A549 treated with Hydrocortisone at 1 μM for 4 hours (cell line): ENCODE measurements around the gene COL6A2. TPM values are rescaled to one million over a fixed set of nuclear protein-coding genes. Genes with fewer than 3 reads are reported as not detected.

Experiments used
- total RNA-seq: library from RNA; stranded (reverse); fragments of 200-300 nt; extraction: Qiagen RNA extraction; gene quantifications from 5 replicates; pipeline ENCODE4 v1.2.3, GENCODE V29; 2022

The COL6A2 gene
- total RNA-seq: 14.6 to 17.8 TPM (median 16.9 TPM) in 5 replicates

DNA sequence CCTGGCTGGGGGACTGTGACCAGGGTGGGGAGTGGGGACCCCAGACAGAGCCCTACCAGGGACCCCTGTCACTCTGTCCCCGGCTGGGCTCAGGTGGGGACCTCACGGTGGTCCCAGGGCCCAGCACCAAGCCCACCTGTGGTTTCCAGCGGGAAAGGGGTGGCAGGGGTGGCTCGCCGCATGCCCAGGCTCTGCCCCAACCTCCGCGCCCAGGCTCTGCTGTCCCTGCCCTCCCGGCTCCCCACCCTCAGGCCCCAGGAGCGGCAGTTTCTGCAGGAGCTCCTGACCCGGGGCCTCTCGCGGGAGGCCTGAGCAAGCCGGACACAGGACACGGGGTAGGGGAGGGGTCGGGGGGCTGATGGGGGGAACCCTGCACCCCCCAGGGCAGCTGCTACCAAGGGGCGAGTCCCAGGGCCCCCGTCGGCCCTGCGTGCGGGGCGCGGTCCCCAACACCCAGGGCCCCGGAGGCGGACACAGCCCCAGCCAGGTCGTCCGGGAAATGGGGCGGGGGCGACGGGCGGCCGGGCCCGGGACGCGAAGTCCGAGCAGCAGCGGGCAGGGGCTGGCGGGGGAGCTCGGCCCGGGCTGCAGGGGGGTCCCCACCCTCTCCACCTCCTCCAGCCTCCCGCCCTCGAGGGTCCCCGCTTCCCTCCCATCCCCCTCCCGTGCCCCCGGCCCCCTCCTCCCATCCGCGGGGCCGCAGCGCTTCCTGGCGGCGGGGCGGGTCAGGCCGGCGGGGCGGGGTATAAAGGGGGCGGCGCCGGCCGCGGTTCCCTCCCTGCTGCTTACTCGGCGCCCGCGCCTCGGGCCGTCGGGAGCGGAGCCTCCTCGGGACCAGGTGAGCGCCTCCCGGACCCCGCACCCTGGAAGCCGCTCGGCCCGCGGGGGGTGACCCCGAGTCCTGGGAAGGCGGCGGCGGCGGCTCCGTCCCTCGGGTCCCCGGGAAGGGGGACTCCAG lies at the start of gene COL6A2:
Gene COL6A2, plus strand, starts transcription at position 777 of the 958 bp plus-strand sequence.

GRCh38 chr21:46155514-46156377 lies 57.8 kb downstream of the COL6A2 start, which contains the start of gene FTCD:
Gene FTCD, minus strand, starts transcription at chr21:46155579. Its CDS starts 56 bp downstream, at chr21:46155523.

Other genes with a start within 250 kb of the COL6A2 start
- gene COL6A1, start 116.3 kb upstream of the COL6A2 start, total RNA-seq: 18.1 to 21.6 TPM (median 20.3 TPM) in 5 replicates
- 0.11 to 0.24 TPM (median 0.15 TPM) in 3 of 5 replicates, not detected in the others for gene FTCD, start 57.5 kb downstream of the COL6A2 start, total RNA-seq
- 0.29 to 0.54 TPM (median 0.38 TPM) in 5 replicates for gene SPATC1L, start 86.3 kb downstream of the COL6A2 start, total RNA-seq
- 14.7 to 17.7 TPM (median 15.0 TPM) in 5 replicates for gene LSS, start 130.7 kb downstream of the COL6A2 start, total RNA-seq
- 33.5 to 41.8 TPM (median 40.5 TPM) in 5 replicates for gene MCM3AP, start 187.5 kb downstream of the COL6A2 start, total RNA-seq
- gene YBEY, start 188.2 kb downstream of the COL6A2 start, total RNA-seq: 25.5 to 30.1 TPM (median 27.6 TPM) in 5 replicates
- 4.1 to 5.5 TPM (median 4.6 TPM) in 5 replicates for gene C21orf58, start 225.8 kb downstream of the COL6A2 start, total RNA-seq
- 13.5 to 15.7 TPM (median 15.4 TPM) in 5 replicates for gene PCNT, start 226.0 kb downstream of the COL6A2 start, total RNA-seq